ENCODE data around the gene DNTT. TPM values are rescaled to one million over a fixed set of nuclear protein-coding genes. Genes with fewer than 3 reads are reported as not detected.

The DNTT gene
- total and polyA plus RNA-seq, 4 donors: not detected

DNA sequence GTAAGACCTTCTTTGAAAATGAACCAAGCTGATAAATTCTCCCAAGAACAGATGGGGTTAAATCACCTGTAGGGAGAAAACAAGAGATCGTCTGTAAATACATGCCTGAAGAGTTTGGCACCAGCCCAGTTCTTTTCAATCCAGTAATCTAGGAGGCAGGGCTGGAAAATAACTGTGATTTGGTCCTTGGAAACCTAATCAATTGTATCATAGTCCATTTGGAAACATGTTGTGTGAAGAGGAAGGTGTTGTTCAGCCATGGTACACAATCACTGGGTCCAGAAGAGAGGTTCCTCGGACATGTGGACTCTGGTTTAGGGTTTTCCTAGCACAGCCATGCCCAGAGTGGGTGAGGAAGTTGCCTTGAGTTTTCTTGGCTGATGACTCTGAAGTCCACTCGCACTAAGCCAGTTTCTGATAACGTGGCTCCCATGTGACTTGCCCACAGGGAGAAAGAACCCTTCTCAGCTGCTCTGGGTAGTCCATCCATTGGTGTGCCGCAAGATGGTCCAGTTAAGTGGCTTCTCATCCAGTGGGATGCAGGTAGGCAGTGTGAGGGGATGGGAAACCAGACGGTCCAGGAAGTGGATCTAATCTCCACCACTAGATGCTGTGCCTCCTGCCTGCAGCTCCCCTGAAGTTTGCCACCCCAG lies 38.0 kb upstream of the DNTT start:
- 78 to 88% methylated on average over 6 of the region's 6 CpGs for WGBS, 2 donors
- TF ChIP-seq, protein P1, sequence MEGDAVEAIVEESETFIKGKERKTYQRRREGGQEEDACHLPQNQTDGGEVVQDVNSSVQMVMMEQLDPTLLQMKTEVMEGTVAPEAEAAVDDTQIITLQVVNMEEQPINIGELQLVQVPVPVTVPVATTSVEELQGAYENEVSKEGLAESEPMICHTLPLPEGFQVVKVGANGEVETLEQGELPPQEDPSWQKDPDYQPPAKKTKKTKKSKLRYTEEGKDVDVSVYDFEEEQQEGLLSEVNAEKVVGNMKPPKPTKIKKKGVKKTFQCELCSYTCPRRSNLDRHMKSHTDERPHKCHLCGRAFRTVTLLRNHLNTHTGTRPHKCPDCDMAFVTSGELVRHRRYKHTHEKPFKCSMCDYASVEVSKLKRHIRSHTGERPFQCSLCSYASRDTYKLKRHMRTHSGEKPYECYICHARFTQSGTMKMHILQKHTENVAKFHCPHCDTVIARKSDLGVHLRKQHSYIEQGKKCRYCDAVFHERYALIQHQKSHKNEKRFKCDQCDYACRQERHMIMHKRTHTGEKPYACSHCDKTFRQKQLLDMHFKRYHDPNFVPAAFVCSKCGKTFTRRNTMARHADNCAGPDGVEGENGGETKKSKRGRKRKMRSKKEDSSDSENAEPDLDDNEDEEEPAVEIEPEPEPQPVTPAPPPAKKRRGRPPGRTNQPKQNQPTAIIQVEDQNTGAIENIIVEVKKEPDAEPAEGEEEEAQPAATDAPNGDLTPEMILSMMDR (IDR thresholded peaks at IDR 0.05; ENCODE audit: control extremely low read depth, extremely low read depth): no peak
- H3K9ac ChIP-seq (ENCODE audit: insufficient read depth in 1 of 2, low read length in 2 of 2): no peak overlapping the region

DNA sequence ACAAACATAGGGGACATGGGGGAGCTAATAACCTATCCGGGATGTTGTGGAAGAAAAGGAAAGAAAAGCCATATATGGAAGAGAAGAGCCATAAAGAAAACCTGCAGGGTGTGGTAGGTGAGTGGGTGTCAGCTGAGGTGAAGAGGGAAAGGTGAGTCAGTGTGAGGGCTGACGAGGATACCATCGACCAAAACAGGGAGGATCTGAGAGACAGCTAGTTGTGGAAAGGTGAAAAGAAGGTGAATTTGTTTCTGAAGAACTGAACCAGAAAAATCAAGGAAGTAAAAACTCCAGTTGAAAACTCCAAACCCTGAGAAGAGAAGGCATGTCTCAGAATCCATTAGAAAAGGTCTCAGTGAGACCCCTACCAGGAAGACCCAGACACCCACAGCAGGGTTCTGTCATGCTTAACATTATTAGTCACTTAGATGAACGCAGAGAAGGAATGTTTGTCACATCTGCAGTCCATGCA lies 37.0 kb upstream of the DNTT start:
- H3K9me3 ChIP-seq (ENCODE audit: control insufficient read depth in 4 of 4, insufficient read depth in 3 of 4, low read length in 3 of 4): peaks cover 0 to 3% (median 0%) of the 10 kb centered on the region in 4 donors
- TF ChIP-seq, protein P1 (IDR thresholded peaks at IDR 0.05; ENCODE audit: control extremely low read depth, extremely low read depth): no peak
- H3K4me1 ChIP-seq (ENCODE audit: control insufficient read depth in 5 of 5, insufficient read depth in 5 of 5, low read length in 5 of 5): peaks cover 0 to 19% (median 4%) of the 10 kb centered on the region in 5 donors
- H3K36me3 ChIP-seq (ENCODE audit: control insufficient read depth in 4 of 4, insufficient read depth in 4 of 4, low read length in 4 of 4): no peaks in the 10 kb centered on the region
- H3K9ac ChIP-seq (ENCODE audit: insufficient read depth in 1 of 2, low read length in 2 of 2): no peak overlapping the region
- 68 to 84% methylated on average over 4 of the region's 4 CpGs for WGBS, 2 donors
- no peak for DNase-seq
- no peaks in the 10 kb centered on the region for H3K27me3 ChIP-seq (ENCODE audit: control insufficient read depth in 3 of 3, insufficient read depth in 3 of 3, low read length in 2 of 3)
- H3K4me3 ChIP-seq: no peak overlapping the region
- no peak for ATAC-seq (ENCODE audit: insufficient read depth, low FRiP score)
- H3K27ac ChIP-seq (ENCODE audit: low read depth in 1 of 2, low read length in 1 of 2): no peak overlapping the region

More for the DNA sequence above, 38.0 kb upstream of the DNTT start:
- H3K27ac ChIP-seq (ENCODE audit: low read depth in 1 of 2, low read length in 1 of 2): no peak overlapping the region
- no peak overlapping the region for H3K4me3 ChIP-seq
- no peaks in the 10 kb centered on the region for H3K36me3 ChIP-seq (ENCODE audit: control insufficient read depth in 4 of 4, insufficient read depth in 4 of 4, low read length in 4 of 4)
- H3K27me3 ChIP-seq (ENCODE audit: control insufficient read depth in 3 of 3, insufficient read depth in 3 of 3, low read length in 2 of 3): no peaks in the 10 kb centered on the region
- ATAC-seq (ENCODE audit: insufficient read depth, low FRiP score): no peak
- H3K4me1 ChIP-seq (ENCODE audit: control insufficient read depth in 5 of 5, insufficient read depth in 5 of 5, low read length in 5 of 5): peaks cover 0 to 10% (median 4%) of the 10 kb centered on the region in 5 donors
- DNase-seq: no peak
- H3K9me3 ChIP-seq (ENCODE audit: control insufficient read depth in 4 of 4, insufficient read depth in 3 of 4, low read length in 3 of 4): peaks cover 0 to 3% (median 0%) of the 10 kb centered on the region in 4 donors

DNA sequence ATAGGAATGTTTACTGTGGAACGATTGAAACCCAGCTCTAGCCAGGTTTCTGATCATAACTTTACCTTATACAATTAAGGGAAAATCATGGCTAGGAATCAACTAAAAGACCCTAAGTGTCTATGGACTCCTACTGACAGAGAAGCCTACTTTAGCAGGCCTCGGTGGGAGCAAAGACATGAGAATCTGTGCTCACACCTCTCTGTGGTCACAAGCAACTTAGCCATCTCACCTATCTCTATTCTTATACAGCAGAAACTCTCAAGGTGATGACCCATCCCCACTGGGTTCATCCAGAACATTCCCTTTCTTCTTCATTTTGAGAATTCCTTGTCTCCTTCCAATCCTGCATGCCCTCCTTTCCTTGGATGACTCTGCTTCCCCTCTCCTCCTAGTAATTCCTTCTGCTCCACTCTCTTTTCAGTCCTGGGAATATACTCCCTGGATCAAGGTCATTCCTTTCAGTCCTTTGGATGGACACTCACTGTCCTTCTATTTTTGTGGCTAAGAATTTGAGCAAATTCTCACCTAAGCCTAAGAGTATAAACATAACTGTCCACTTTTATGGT lies 35.8 kb upstream of the DNTT start:
- TF ChIP-seq, protein P1 (IDR thresholded peaks at IDR 0.05; ENCODE audit: control extremely low read depth, extremely low read depth): no peak
- Histone ChIP-seq H3K4me3 (no peak overlapping the region), H3K4me1 (ENCODE audit: control insufficient read depth in 5 of 5, insufficient read depth in 5 of 5, low read length in 5 of 5) (peaks cover 0 to 28% (median 5%) of the 10 kb centered on the region in 5 donors)

More for the DNA sequence above, 35.8 kb upstream of the DNTT start:
- Histone ChIP-seq H3K9me3 (ENCODE audit: control insufficient read depth in 4 of 4, insufficient read depth in 3 of 4, low read length in 3 of 4) (peaks cover 0 to 3% (median 0%) of the 10 kb centered on the region in 4 donors), H3K9ac (ENCODE audit: insufficient read depth in 1 of 2, low read length in 2 of 2) (no peak overlapping the region), H3K27me3 (ENCODE audit: control insufficient read depth in 3 of 3, insufficient read depth in 3 of 3, low read length in 2 of 3) (no peaks in the 10 kb centered on the region), H3K36me3 (ENCODE audit: control insufficient read depth in 4 of 4, insufficient read depth in 4 of 4, low read length in 4 of 4) (no peaks in the 10 kb centered on the region), H3K27ac (ENCODE audit: low read depth in 1 of 2, low read length in 1 of 2) (no peak overlapping the region)
- 78 to 92% methylated on average over 2 of the region's 2 CpGs for WGBS, 2 donors
- no peak for DNase-seq
- ATAC-seq (ENCODE audit: insufficient read depth, low FRiP score): no peak
